Uterus (tissue), 2 donors: Measurements from ENCODE around the gene ITFG2.

Experiments used
- POLR2A ChIP-seq, 2 donors: fragments of 450-650 bp; IDR thresholded peaks; one replicate each; pipeline ENCODE4 v1.6.1; 2016; ENCODE audit warnings: antibody characterized with exemption in 2 of 2, mild to moderate bottlenecking in 1 of 2, moderate library complexity in 1 of 2
- TF ChIP-seq, protein P1 (sequence below), 4 experiments: fragments of 200-600 bp in 2 of 4; fragments of 450-650 bp in 2 of 4; sonication (generic) in 2 of 4; IDR thresholded peaks; one replicate each; pipeline ENCODE4 v1.5.1; 2016 to 2019; ENCODE audit warnings: antibody characterized with exemption in 4 of 4, mild to moderate bottlenecking in 2 of 4, moderate library complexity in 1 of 4

DNA sequence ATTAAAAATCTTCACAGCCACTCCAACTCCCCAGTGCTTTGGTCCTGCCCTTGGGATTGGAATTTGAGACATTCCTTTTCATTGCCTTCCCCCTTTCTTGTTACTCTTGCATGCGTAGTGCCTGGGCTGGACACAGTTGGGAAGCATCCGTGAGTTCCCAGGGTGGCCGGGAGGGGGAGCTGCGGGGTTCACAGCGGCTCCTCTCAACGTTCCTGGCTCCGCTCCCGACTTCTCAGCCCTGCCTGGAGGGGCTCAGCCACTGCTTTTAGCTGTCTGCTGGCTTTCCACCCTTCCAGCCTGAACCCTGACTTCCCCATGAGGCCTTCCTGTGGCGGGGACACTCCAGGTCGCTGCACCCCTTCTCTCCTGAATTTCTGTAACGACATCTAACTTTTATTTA, 41.2 kb downstream of the ITFG2 start:
- TF ChIP-seq, protein P1, sequence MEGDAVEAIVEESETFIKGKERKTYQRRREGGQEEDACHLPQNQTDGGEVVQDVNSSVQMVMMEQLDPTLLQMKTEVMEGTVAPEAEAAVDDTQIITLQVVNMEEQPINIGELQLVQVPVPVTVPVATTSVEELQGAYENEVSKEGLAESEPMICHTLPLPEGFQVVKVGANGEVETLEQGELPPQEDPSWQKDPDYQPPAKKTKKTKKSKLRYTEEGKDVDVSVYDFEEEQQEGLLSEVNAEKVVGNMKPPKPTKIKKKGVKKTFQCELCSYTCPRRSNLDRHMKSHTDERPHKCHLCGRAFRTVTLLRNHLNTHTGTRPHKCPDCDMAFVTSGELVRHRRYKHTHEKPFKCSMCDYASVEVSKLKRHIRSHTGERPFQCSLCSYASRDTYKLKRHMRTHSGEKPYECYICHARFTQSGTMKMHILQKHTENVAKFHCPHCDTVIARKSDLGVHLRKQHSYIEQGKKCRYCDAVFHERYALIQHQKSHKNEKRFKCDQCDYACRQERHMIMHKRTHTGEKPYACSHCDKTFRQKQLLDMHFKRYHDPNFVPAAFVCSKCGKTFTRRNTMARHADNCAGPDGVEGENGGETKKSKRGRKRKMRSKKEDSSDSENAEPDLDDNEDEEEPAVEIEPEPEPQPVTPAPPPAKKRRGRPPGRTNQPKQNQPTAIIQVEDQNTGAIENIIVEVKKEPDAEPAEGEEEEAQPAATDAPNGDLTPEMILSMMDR (IDR thresholded peaks at IDR 0.05): peak; percentile 72 to 81 (median 79)
- no peak for TF ChIP-seq POLR2A (IDR thresholded peaks at IDR 0.05)
